ENCODE results near the gene FAH. TPM values are rescaled to one million over a fixed set of nuclear protein-coding genes. Genes with fewer than 3 reads are reported as not detected.

Gene FAH
- total RNA-seq, 1 experiment from 2014 or later, result 38.0 TPM

- DNase-seq (ENCODE audit: low read depth, low spot score), result no peak
- TF ChIP-seq REST (IDR thresholded peaks at IDR 0.05; ENCODE audit: insufficient read depth in 1 of 2, low read depth in 2 of 2, low read length in 1 of 2), result no peak
- TF ChIP-seq TCF7L2 (IDR thresholded peaks at IDR 0.05; ENCODE audit: low read depth, low read length), result no peak
- no peak for TF ChIP-seq SIN3A (IDR thresholded peaks at IDR 0.05; ENCODE audit: borderline replicate concordance, insufficient read depth, low read depth, low read length)
- TF ChIP-seq CTCF (IDR thresholded peaks at IDR 0.05), result no peak
- TF ChIP-seq POLR2AphosphoS5 (IDR thresholded peaks at IDR 0.05; ENCODE audit: low read depth, low read length), result no peak
- intact Hi-C loops (cut with micrococcal nuclease; ENCODE audit: unreplicated experiment), result loop anchor here (5.0 to 10.0 kb wide), 3 partner anchors 109 to 274 kb away; partner anchors contain the start of gene MTHFS
- ChIA-PET POLR2A (interaction anchor here (0.6 kb wide), 1 partner anchor 96 kb away, joined by 4 read pairs; no protein-coding TSS in a partner anchor), CTCF (interaction anchor here (0.9 kb wide), 1 partner anchor 10 kb away, joined by 3 read pairs; no protein-coding TSS in a partner anchor)
- no peak for ATAC-seq
- Histone ChIP-seq H3K4me3 (ENCODE audit: low read depth in 2 of 2, low read length in 2 of 2) (no peak overlapping the region), H3K36me3 (ENCODE audit: control insufficient read depth, insufficient read depth, low read length) (no peaks in the 10 kb centered on the region), H3K9me3 (ENCODE audit: control insufficient read depth, insufficient read depth, low read depth, low read length) (no peaks in the 10 kb centered on the region), H3K27me3 (ENCODE audit: control insufficient read depth, insufficient read depth, low read length) (no peaks in the 10 kb centered on the region), H3K4me1 (ENCODE audit: control insufficient read depth, insufficient read depth, low read length) (peaks cover 6% of the 10 kb centered on the region), H3K27ac (ENCODE audit: low read length) (no peak overlapping the region)
- BruUV-seq (replicated peaks), result no TSS peak
- in situ Hi-C loops (cut with HindIII; ENCODE audit: low pct_unique_long_range_greater_than_20kb, low sequenced_read_pairs), result no loop called here
Observed at GRCh38 chr15:80171787-80172186, 19.0 kb downstream of the FAH start.

GRCh38 chr15:80172401-80172800 is 19.6 kb downstream of the FAH start:
- Histone ChIP-seq H3K9me3 (ENCODE audit: control insufficient read depth, insufficient read depth, low read depth, low read length) (no peaks in the 10 kb centered on the region), H3K27ac (ENCODE audit: low read length) (no peak overlapping the region), H3K27me3 (ENCODE audit: control insufficient read depth, insufficient read depth, low read length) (no peaks in the 10 kb centered on the region), H3K4me3 (ENCODE audit: low read depth in 2 of 2, low read length in 2 of 2) (no peak overlapping the region), H3K36me3 (ENCODE audit: control insufficient read depth, insufficient read depth, low read length) (no peaks in the 10 kb centered on the region), H3K4me1 (ENCODE audit: control insufficient read depth, insufficient read depth, low read length) (peaks cover 6% of the 10 kb centered on the region)
- CTCF ChIA-PET, result interaction anchor here (0.9 kb wide), 1 partner anchor 10 kb away, joined by 3 read pairs; no protein-coding TSS in a partner anchor
- POLR2A ChIA-PET, result no interaction called here
- no TSS peak for BruUV-seq (replicated peaks)
- intact Hi-C loops (cut with micrococcal nuclease; ENCODE audit: unreplicated experiment), result loop anchor here (5.0 to 10.0 kb wide), 3 partner anchors 110 to 275 kb away; partner anchors contain the start of gene MTHFS
- DNase-seq (ENCODE audit: low read depth, low spot score), result no peak
- in situ Hi-C loops (cut with HindIII; ENCODE audit: low pct_unique_long_range_greater_than_20kb, low sequenced_read_pairs), result no loop called here
- ATAC-seq, result no peak
- TF ChIP-seq SIN3A (IDR thresholded peaks at IDR 0.05; ENCODE audit: borderline replicate concordance, insufficient read depth, low read depth, low read length), result no peak

GRCh38 chr15:80173022-80173759 is 20.4 kb downstream of the FAH start:
- ATAC-seq, result peak; percentile 89
- in situ Hi-C loops (cut with HindIII; ENCODE audit: low pct_unique_long_range_greater_than_20kb, low sequenced_read_pairs), result no loop called here
- no peaks in the 10 kb centered on the region for H3K36me3 ChIP-seq (ENCODE audit: control insufficient read depth, insufficient read depth, low read length)
- H3K27me3 ChIP-seq (ENCODE audit: control insufficient read depth, insufficient read depth, low read length), result no peaks in the 10 kb centered on the region
- DNase-seq (ENCODE audit: low read depth, low spot score), result no peak
- intact Hi-C loops (cut with micrococcal nuclease; ENCODE audit: unreplicated experiment), result loop anchor here (5.0 to 10.0 kb wide), 3 partner anchors 111 to 276 kb away; partner anchors contain the start of gene MTHFS
- H3K4me3 ChIP-seq (ENCODE audit: low read depth in 2 of 2, low read length in 2 of 2), result no peak overlapping the region
- H3K27ac ChIP-seq (ENCODE audit: low read length), result no peak overlapping the region
- no TSS peak for BruUV-seq (replicated peaks)
- CTCF ChIA-PET, result interaction anchor here (0.6 kb wide), 1 partner anchor 179 kb away, joined by 3 read pairs; no protein-coding TSS in a partner anchor
- no peaks in the 10 kb centered on the region for H3K9me3 ChIP-seq (ENCODE audit: control insufficient read depth, insufficient read depth, low read depth, low read length)
- POLR2A ChIA-PET, result no interaction called here
- H3K4me1 ChIP-seq (ENCODE audit: control insufficient read depth, insufficient read depth, low read length), result peaks cover 6% of the 10 kb centered on the region
- no peak for TF ChIP-seq POLR2AphosphoS5 (IDR thresholded peaks at IDR 0.05; ENCODE audit: low read depth, low read length)
- TF ChIP-seq SIN3A (IDR thresholded peaks at IDR 0.05; ENCODE audit: borderline replicate concordance, insufficient read depth, low read depth, low read length), result no peak
- TF ChIP-seq REST (IDR thresholded peaks at IDR 0.05; ENCODE audit: insufficient read depth in 1 of 2, low read depth in 2 of 2, low read length in 1 of 2), result no peak
- TF ChIP-seq CTCF (IDR thresholded peaks at IDR 0.05), result peak; percentile 87
- TF ChIP-seq TCF7L2 (IDR thresholded peaks at IDR 0.05; ENCODE audit: low read depth, low read length), result no peak
